Subcutaneous adipose tissue (tissue), 4 donors: ENCODE measurements around the gene TLE4. TPM values are rescaled to one million over a fixed set of nuclear protein-coding genes. Genes with fewer than 3 reads are reported as not detected.

Source experiments
- CTCF ChIP-seq: fragments of 450-650 bp; IDR thresholded peaks from one replicate; pipeline ENCODE4 v1.5.1; 2016; ENCODE audit warnings: low read depth, mild to moderate bottlenecking, control low read depth, antibody characterized with exemption, moderate library complexity
- total RNA-seq, 4 donors: library from RNA; depleted of rRNA; stranded (reverse); fragments of >200 nt; gene quantifications; one replicate each; pipeline ENCODE4 v1.1.0, GENCODE V29; 2016

Gene TLE4
- total RNA-seq, 4 donors from 2014 or later, result 16.5 to 25.2 (median 21.2) TPM

- no peak for TF ChIP-seq CTCF
Measured at GRCh38 chr9:79617395-79617794, 45.6 kb downstream of the TLE4 start.

GRCh38 chr9:79619930-79620329 lies 48.2 kb downstream of the TLE4 start:
- no peak for TF ChIP-seq CTCF

- TF ChIP-seq CTCF, result no peak
Measured at GRCh38 chr9:79621916-79622575, 50.3 kb downstream of the TLE4 start.

- TF ChIP-seq CTCF, result no peak
Measured at GRCh38 chr9:79623799-79624721, 52.3 kb downstream of the TLE4 start.

- no peak for TF ChIP-seq CTCF
Measured at GRCh38 chr9:79629721-79630120, 58.0 kb downstream of the TLE4 start.

- TF ChIP-seq CTCF, result no peak
Measured at GRCh38 chr9:79630521-79631403, 59.0 kb downstream of the TLE4 start.

- no peak for TF ChIP-seq CTCF
Measured at GRCh38 chr9:79632060-79632459, 60.3 kb downstream of the TLE4 start.
